Ectodermal cell (in vitro differentiated cells): ENCODE measurements around the gene ATP4A.

Experiments
- H3K27ac ChIP-seq: 2 replicates; pipeline ENCODE4 v1.7.0; 2013; ENCODE audit warnings: mild to moderate bottlenecking, low read depth, low read length; ENCODE audit not compliant: insufficient read depth, poor library complexity, severe bottlenecking
- H3K27me3 ChIP-seq: 2 replicates; pipeline ENCODE4 v1.7.0; 2013; ENCODE audit warnings: mild to moderate bottlenecking, low read length; ENCODE audit not compliant: insufficient read depth, control insufficient read depth, poor library complexity, severe bottlenecking
- H3K36me3 ChIP-seq: one replicate; pipeline ENCODE4 v1.7.0; 2013; ENCODE audit warnings: low read length; ENCODE audit not compliant: control insufficient read depth, insufficient read depth
- H3K4me1 ChIP-seq: one replicate; pipeline ENCODE4 v1.7.0; 2013; ENCODE audit warnings: low read length; ENCODE audit not compliant: control insufficient read depth, insufficient read depth
- H3K4me3 ChIP-seq: 2 replicates; pipeline ENCODE4 v1.7.0; 2013; ENCODE audit warnings: low read depth, low read length, control low read depth; ENCODE audit not compliant: insufficient read depth
- H3K9me3 ChIP-seq: 2 replicates; pipeline ENCODE4 v1.7.0; 2013; ENCODE audit warnings: mild to moderate bottlenecking, low read length, moderate library complexity; ENCODE audit not compliant: control insufficient read depth
- WGBS, 2 experiments: methylation state at CpG; one replicate each; pipeline ENCODE4 v1.1.7; 2013; ENCODE audit warnings: missing lambda C conversion rate in 2 of 2; 5-methylcytosine and 5-hydroxymethylcytosine counted together

ATP4A gene

DNA sequence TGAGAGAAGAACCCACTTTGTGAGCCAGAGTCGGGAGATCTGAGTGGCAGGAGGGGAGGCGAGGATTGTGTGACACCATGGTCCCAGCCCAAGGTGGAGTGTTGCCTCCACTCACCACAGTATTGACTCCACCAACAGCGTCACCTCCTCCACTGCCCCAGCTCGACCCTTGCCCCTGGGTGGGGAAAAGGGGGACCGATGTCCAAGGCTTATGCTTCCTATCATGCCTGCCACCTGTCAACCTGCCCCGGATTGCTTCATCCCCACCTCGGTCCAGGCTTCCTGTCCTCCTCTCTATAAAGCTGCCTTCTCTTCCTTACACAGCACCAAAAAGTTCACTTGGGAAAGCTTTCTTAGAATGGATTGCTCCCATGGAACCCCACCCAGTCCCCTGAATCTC lies 57.4 kb downstream of the ATP4A start:
- Histone ChIP-seq H3K36me3 (no peaks in the 10 kb centered on the region), H3K4me1 (peaks cover 9% of the 10 kb centered on the region), H3K9me3 (no peaks in the 10 kb centered on the region), H3K4me3 (no peak overlapping the region), H3K27me3 (peaks cover 20% of the 10 kb centered on the region), H3K27ac (no peak overlapping the region)
- 93 to 94% methylated on average over 7 of the region's 7 CpGs for WGBS, 2 experiments

DNA sequence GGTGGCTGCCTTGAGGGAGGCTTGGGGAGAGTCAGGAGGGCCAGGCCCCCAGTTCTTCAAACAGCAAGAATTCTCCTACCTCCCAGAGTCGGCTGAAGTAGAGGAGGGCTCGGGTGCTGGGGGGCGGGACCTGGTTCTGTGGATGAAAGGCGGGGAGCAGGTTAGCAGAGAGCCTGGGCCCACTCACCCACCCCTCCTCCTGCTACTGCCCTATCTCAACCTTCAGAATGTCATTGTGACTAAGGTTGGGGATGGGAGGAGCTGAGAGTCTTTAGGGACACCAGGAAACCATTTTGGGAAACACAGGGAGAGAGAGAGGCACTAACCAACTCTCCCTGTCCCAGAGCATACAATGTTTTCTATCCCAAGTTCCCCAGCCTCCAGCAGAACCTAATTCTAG lies 60.7 kb downstream of the ATP4A start:
- Histone ChIP-seq H3K27me3 (no peaks in the 10 kb centered on the region), H3K36me3 (no peaks in the 10 kb centered on the region)
- WGBS, 2 experiments: 83 to 88% methylated on average over 3 to 4 of the region's 4 CpGs

DNA sequence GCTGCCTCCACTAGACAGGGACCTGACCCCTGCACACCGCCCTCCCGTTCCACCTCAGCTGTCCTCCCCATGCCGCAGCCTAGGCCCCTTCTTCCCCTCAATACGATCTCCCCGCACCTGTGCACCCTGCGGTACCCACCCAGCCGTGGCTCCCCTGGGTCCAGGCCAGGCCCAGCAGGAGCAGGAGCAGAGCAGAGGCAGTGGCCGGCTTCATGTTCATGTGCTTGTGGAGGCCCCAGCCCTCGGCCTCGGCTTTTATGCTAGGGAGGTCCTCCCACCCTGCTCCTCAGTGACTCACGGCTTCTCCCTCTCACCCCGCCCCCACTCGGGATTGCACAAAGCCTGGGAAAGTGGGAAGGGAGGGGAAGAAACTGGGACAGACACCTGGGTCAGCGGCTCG lies 61.8 kb downstream of the ATP4A start:
- Histone ChIP-seq H3K4me1 (no peaks in the 10 kb centered on the region), H3K27ac (no peak overlapping the region), H3K4me3 (no peak overlapping the region), H3K27me3 (no peaks in the 10 kb centered on the region), H3K36me3 (no peaks in the 10 kb centered on the region), H3K9me3 (no peaks in the 10 kb centered on the region)
- WGBS, 2 experiments: 86 to 89% methylated on average over 14 to 15 of the region's 15 CpGs

More for the DNA sequence above, 60.7 kb downstream of the ATP4A start:
- no peaks in the 10 kb centered on the region for H3K4me1 ChIP-seq
- no peaks in the 10 kb centered on the region for H3K9me3 ChIP-seq
- H3K27ac ChIP-seq: no peak overlapping the region
- H3K4me3 ChIP-seq: no peak overlapping the region

DNA sequence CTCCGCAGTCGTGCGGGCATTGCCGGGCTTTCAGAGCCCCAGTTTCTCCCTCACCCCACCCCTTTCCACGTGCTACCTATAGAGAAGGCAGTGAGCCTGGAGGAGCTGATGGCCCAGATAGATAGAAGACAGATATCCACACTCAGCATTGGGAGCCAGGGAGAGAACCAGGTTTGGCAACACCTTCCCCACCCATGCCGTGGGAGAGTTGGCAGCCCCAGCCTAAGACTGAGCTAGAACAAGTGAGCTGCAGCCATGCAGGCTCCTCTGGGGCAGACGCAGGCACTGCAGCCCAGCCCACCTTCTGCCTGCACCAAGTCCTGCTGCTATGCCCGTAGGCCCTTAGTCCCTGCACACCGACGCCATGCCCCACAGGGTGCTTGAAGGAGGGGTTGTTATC lies 62.8 kb downstream of the ATP4A start:
- H3K27me3 ChIP-seq: no peaks in the 10 kb centered on the region
- H3K4me1 ChIP-seq: no peaks in the 10 kb centered on the region
- no peak overlapping the region for H3K27ac ChIP-seq
- no peaks in the 10 kb centered on the region for H3K9me3 ChIP-seq
- no peaks in the 10 kb centered on the region for H3K36me3 ChIP-seq
- no peak overlapping the region for H3K4me3 ChIP-seq
- WGBS, 2 experiments: 89 to 96% methylated on average over 10 of the region's 10 CpGs
